WTC11 (cell line): Measurements from ENCODE around the gene FAM13B. TPM values are rescaled to one million over a fixed set of nuclear protein-coding genes. Genes with fewer than 3 reads are reported as not detected.

Experiments
- ATAC-seq: fragments of 200-7000 bp; cut with Tn5 transposase; 2 replicates; pipeline ENCODE4 v1.10.0; 2021; ENCODE audit warnings: mild to moderate bottlenecking, moderate library complexity
- CTCF ChIA-PET: fragments of 300-600 bp; sonication (Branson Sonifier 250); formaldehyde crosslinking; loops from one replicate; lab custom pipeline; 2021; ENCODE audit warnings: antibody characterized with exemption; lab: Charles Lee
- POLR2A ChIA-PET: fragments of 350-600 bp; sonication (Branson Sonifier 250); formaldehyde crosslinking; loops from one replicate; lab custom pipeline; 2021; ENCODE audit warnings: antibody characterized with exemption; lab: Charles Lee
- DNase-seq: peaks from one replicate; pipeline ENCODE4 v3.0.0; 2021; ENCODE audit warnings: low spot score
- H3K27ac Mint-ChIP-seq: 2 replicates; pipeline ENCODE4 v1.8.0; 2021; ENCODE audit warnings: mixed read lengths
- H3K27me3 Mint-ChIP-seq: 2 replicates; pipeline ENCODE4 v1.8.0; 2021; ENCODE audit warnings: low read depth, mild to moderate bottlenecking, moderate library complexity, mixed read lengths
- H3K36me3 Mint-ChIP-seq: 2 replicates; pipeline ENCODE4 v1.8.0; 2021; ENCODE audit warnings: mixed read lengths
- H3K4me1 Mint-ChIP-seq: 2 replicates; pipeline ENCODE4 v1.8.0; 2022; ENCODE audit warnings: mixed read lengths
- H3K4me3 Mint-ChIP-seq: 2 replicates; pipeline ENCODE4 v1.8.0; 2021; ENCODE audit warnings: mild to moderate bottlenecking, moderate library complexity, mixed read lengths
- H3K9me3 Mint-ChIP-seq: 2 replicates; pipeline ENCODE4 v1.8.0; 2021; ENCODE audit warnings: mixed read lengths
- CBFB ChIP-seq: sonication (generic); formaldehyde crosslinking; IDR thresholded peaks from 2 replicates; pipeline ENCODE4 v1.8.1; 2022; ENCODE audit warnings: mild to moderate bottlenecking, low read depth, missing genetic modification reagents
- ERG ChIP-seq: fragments of 250-450 bp; sonication (Bioruptor Pico); IDR thresholded peaks from 2 replicates; pipeline ENCODE4 v1.8.0; 2021; ENCODE audit warnings: mild to moderate bottlenecking
- HMGA2 ChIP-seq: fragments of 250-450 bp; sonication (Bioruptor Pico); IDR thresholded peaks from 2 replicates; pipeline ENCODE4 v1.4.0; 2021; ENCODE audit warnings: mild to moderate bottlenecking, moderate library complexity
- IRF2 ChIP-seq: sonication (generic); formaldehyde crosslinking; IDR thresholded peaks from 2 replicates; pipeline ENCODE4 v1.8.0; 2022; ENCODE audit warnings: low read depth, missing genetic modification reagents, borderline replicate concordance
- JUN ChIP-seq: sonication (generic); formaldehyde crosslinking; IDR thresholded peaks from 2 replicates; pipeline ENCODE4 v1.8.0; 2023; ENCODE audit warnings: mild to moderate bottlenecking, missing genetic modification reagents
- MAX ChIP-seq: sonication (generic); formaldehyde crosslinking; IDR thresholded peaks from 2 replicates; pipeline ENCODE4 v1.8.0; 2022; ENCODE audit warnings: mild to moderate bottlenecking, missing genetic modification reagents
- MLX ChIP-seq: sonication (generic); formaldehyde crosslinking; IDR thresholded peaks from 2 replicates; pipeline ENCODE4 v1.8.1; 2023; ENCODE audit warnings: mild to moderate bottlenecking, missing genetic modification reagents, moderate library complexity
- NFATC4 ChIP-seq: fragments of 250-450 bp; sonication (Bioruptor Pico); IDR thresholded peaks from 2 replicates; pipeline ENCODE4 v1.9.0; 2021; ENCODE audit warnings: mild to moderate bottlenecking
- NFYB ChIP-seq: sonication (generic); formaldehyde crosslinking; conservative IDR thresholded peaks from 2 replicates; pipeline ENCODE4 v1.8.0; 2022; ENCODE audit warnings: low read depth, missing genetic modification reagents
- SMAD4 ChIP-seq: sonication (generic); formaldehyde crosslinking; IDR thresholded peaks from 2 replicates; pipeline ENCODE4 v1.8.0; 2022; ENCODE audit warnings: mild to moderate bottlenecking, missing genetic modification reagents
- STAT6 ChIP-seq: sonication (generic); formaldehyde crosslinking; conservative IDR thresholded peaks from 2 replicates; pipeline ENCODE4 v1.8.1; 2023; ENCODE audit warnings: mild to moderate bottlenecking, low read depth, missing genetic modification reagents, moderate library complexity
- TCF7 ChIP-seq: sonication (generic); formaldehyde crosslinking; IDR thresholded peaks from 2 replicates; pipeline ENCODE4 v1.8.0; 2022; ENCODE audit warnings: mild to moderate bottlenecking, low read depth, missing genetic modification reagents, moderate library complexity
- USF2 ChIP-seq: sonication (generic); formaldehyde crosslinking; IDR thresholded peaks from 2 replicates; pipeline ENCODE4 v1.8.1; 2023; ENCODE audit warnings: mild to moderate bottlenecking, missing genetic modification reagents, moderate library complexity
- ZBTB43 ChIP-seq: sonication (generic); formaldehyde crosslinking; IDR thresholded peaks from 2 replicates; pipeline ENCODE4 v1.8.1; 2023; ENCODE audit warnings: mild to moderate bottlenecking, missing genetic modification reagents
- ZMAT4 ChIP-seq: fragments of 250-450 bp; sonication (Bioruptor Pico); IDR thresholded peaks from 2 replicates; pipeline ENCODE4 v1.9.0; 2021; ENCODE audit warnings: mild to moderate bottlenecking
- ZNF121 ChIP-seq: sonication (generic); formaldehyde crosslinking; IDR thresholded peaks from 2 replicates; pipeline ENCODE4 v1.8.0; 2023; ENCODE audit warnings: missing genetic modification reagents
- ZNF263 ChIP-seq: sonication (generic); formaldehyde crosslinking; IDR thresholded peaks from 2 replicates; pipeline ENCODE4 v1.8.1; 2022; ENCODE audit warnings: low read depth, mild to moderate bottlenecking, moderate library complexity, missing genetic modification reagents
- ZNF281 ChIP-seq: sonication (generic); formaldehyde crosslinking; IDR thresholded peaks from 2 replicates; pipeline ENCODE4 v1.8.0; 2023; ENCODE audit warnings: mild to moderate bottlenecking, missing genetic modification reagents
- ZSCAN18 ChIP-seq: fragments of 250-450 bp; sonication (Bioruptor Pico); IDR thresholded peaks from 2 replicates; pipeline ENCODE4 v2.1.2; 2022; ENCODE audit warnings: mild to moderate bottlenecking, moderate library complexity
- total RNA-seq: library from RNA; stranded (reverse); gene quantifications from 3 replicates; pipeline ENCODE4 v1.2.3, GENCODE V29; 2021

Gene FAM13B
- total RNA-seq, 1 experiment from 2014 or later: 15.6 TPM

- peaks cover 2% of the 10 kb centered on the region for H3K9me3 Mint-ChIP-seq
- POLR2A ChIA-PET: no interaction called here
- peaks cover 18% of the 10 kb centered on the region for H3K36me3 Mint-ChIP-seq
- CTCF ChIA-PET: interaction anchor here (1.1 to 1.2 kb wide), 2 partner anchors 39 to 357 kb away, joined by 3 to 5 read pairs; no protein-coding TSS in a partner anchor
- TF ChIP-seq STAT6 (CRISPR knock-in tag): no peak
- no peak for TF ChIP-seq ZSCAN18 (CRISPR knock-in tag)
- TF ChIP-seq TCF7 (CRISPR knock-in tag): no peak
- no peak for TF ChIP-seq NFATC4
- no peak for TF ChIP-seq SMAD4 (CRISPR knock-in tag)
- TF ChIP-seq ZMAT4 (CRISPR knock-in tag): no peak
- no peak for TF ChIP-seq CBFB (CRISPR knock-in tag)
- no peak for TF ChIP-seq JUN (CRISPR knock-in tag)
- TF ChIP-seq ZNF263 (CRISPR knock-in tag): no peak
- no peak for TF ChIP-seq USF2 (CRISPR knock-in tag)
- TF ChIP-seq ERG (CRISPR knock-in tag): no peak
- TF ChIP-seq ZBTB43: no peak
- TF ChIP-seq MLX (CRISPR knock-in tag): no peak
- H3K4me1 Mint-ChIP-seq: peaks cover 8% of the 10 kb centered on the region
- H3K27me3 Mint-ChIP-seq: no peaks in the 10 kb centered on the region
- H3K4me3 Mint-ChIP-seq: no peak overlapping the region
- no peak for ATAC-seq
- no peak for DNase-seq
- H3K27ac Mint-ChIP-seq: no peak overlapping the region
Observed at GRCh38 chr5:137994556-137994955, 38.3 kb downstream of the FAM13B start.

GRCh38 chr5:137989419-137989818 lies 43.5 kb downstream of the FAM13B start:
- Mint-ChIP-seq H3K9me3 (no peaks in the 10 kb centered on the region), H3K4me3 (no peak overlapping the region), H3K4me1 (no peaks in the 10 kb centered on the region), H3K27me3 (no peaks in the 10 kb centered on the region), H3K36me3 (peaks cover 8% of the 10 kb centered on the region), H3K27ac (no peak overlapping the region)
- TF ChIP-seq NFYB (CRISPR knock-in tag) (no peak), HMGA2 (no peak), ZNF121 (CRISPR knock-in tag) (peak; percentile 57; the same call in 1 of the 2 replicates), IRF2 (CRISPR knock-in tag) (no peak), MAX (CRISPR knock-in tag) (no peak), JUN (CRISPR knock-in tag) (no peak), ZNF281 (no peak)
- DNase-seq (no peak), ATAC-seq (no peak)
- CTCF ChIA-PET: no interaction called here
- POLR2A ChIA-PET: no interaction called here
